Hindlimb muscle (tissue), 1 donor: Measurements from ENCODE around the gene IPO8. TPM values are rescaled to one million over a fixed set of nuclear protein-coding genes. Genes with fewer than 3 reads are reported as not detected.

ENCODE experiments used
- DNase-seq: peaks from one replicate; pipeline ENCODE4 v3.0.0-alpha.2; 2013
- polyA plus RNA-seq: library from polyadenylated mRNA; unstranded; fragments of 120-200 nt; gene quantifications from one replicate; pipeline ENCODE4 v1.2.1, GENCODE V29; 2013; ENCODE audit not compliant: insufficient read length

The IPO8 gene
- polyA plus RNA-seq: 25.8 TPM

- DNase-seq: peak; percentile 92
Measured at GRCh38 chr12:30695199-30696102, at the start of gene IPO8. TSS of gene IPO8 (minus strand) at chr12:30695869. CDS start at chr12:30695647, 222 bp downstream.

GRCh38 chr12:30744321-30744720 lies 48.7 kb upstream of the IPO8 start:
- no peak for DNase-seq

GRCh38 chr12:30740274-30740673 lies 44.6 kb upstream of the IPO8 start:
- no peak for DNase-seq

- DNase-seq: no peak
Measured at GRCh38 chr12:30739020-30739419, 43.4 kb upstream of the IPO8 start.

- DNase-seq: no peak
Measured at GRCh38 chr12:30732954-30733637, 37.4 kb upstream of the IPO8 start.

GRCh38 chr12:30730011-30730410 lies 34.3 kb upstream of the IPO8 start:
- DNase-seq: no peak

GRCh38 chr12:30729547-30729946 lies 33.9 kb upstream of the IPO8 start:
- no peak for DNase-seq

- DNase-seq: no peak
Measured at GRCh38 chr12:30726647-30727046, 31.0 kb upstream of the IPO8 start.

- no peak for DNase-seq
Measured at GRCh38 chr12:30725739-30726138, 30.1 kb upstream of the IPO8 start.

- DNase-seq: no peak
Measured at GRCh38 chr12:30719060-30719459, 23.4 kb upstream of the IPO8 start.

- DNase-seq: no peak
Measured at GRCh38 chr12:30707613-30708342, 12.1 kb upstream of the IPO8 start.

GRCh38 chr12:30706476-30706875 lies 10.8 kb upstream of the IPO8 start:
- no peak for DNase-seq

GRCh38 chr12:30701056-30701455 lies 5.4 kb upstream of the IPO8 start:
- no peak for DNase-seq

- no peak for DNase-seq
Measured at GRCh38 chr12:30700216-30700900, 4.7 kb upstream of the IPO8 start.

GRCh38 chr12:30698346-30698745 lies 2.7 kb upstream of the IPO8 start:
- DNase-seq: no peak

- DNase-seq: no peak
Measured at GRCh38 chr12:30696943-30697342, 1.3 kb upstream of the IPO8 start.

- DNase-seq: no peak
Measured at GRCh38 chr12:30696486-30696885, 817 bp upstream of the IPO8 start.

- DNase-seq: no peak
Measured at GRCh38 chr12:30696103-30696408, 387 bp upstream of the IPO8 start.

- DNase-seq: peak; percentile 14
Measured at GRCh38 chr12:30694412-30695198, 1.1 kb downstream of the IPO8 start.

- DNase-seq: no peak
Measured at GRCh38 chr12:30692470-30692869, 3.2 kb downstream of the IPO8 start.

GRCh38 chr12:30691122-30691879 lies 4.4 kb downstream of the IPO8 start:
- no peak for DNase-seq
